AG09319 (cell line): ENCODE data around the gene FAR2.

ENCODE experiments used
- DNase-seq: peaks from one replicate; pipeline ENCODE4 v3.0.0-alpha.2; 2010; ENCODE audit warnings: low read depth; ENCODE audit errors: extremely low read depth
- CTCF ChIP-seq: IDR thresholded peaks from 2 replicates; pipeline ENCODE4 v1.5.1; 2011; ENCODE audit warnings: low read depth, mild to moderate bottlenecking, inconsistent platforms, low read length, moderate library complexity

FAR2 gene

GRCh38 chr12:29270446-29270845 is 121.4 kb downstream of the FAR2 start:
- no peak for DNase-seq
- TF ChIP-seq CTCF: no peak

GRCh38 chr12:29273178-29273843 is 124.2 kb downstream of the FAR2 start:
- TF ChIP-seq CTCF: no peak

GRCh38 chr12:29275834-29276233 is 126.8 kb downstream of the FAR2 start:
- DNase-seq: no peak

More at GRCh38 chr12:29273178-29273843, 124.2 kb downstream of the FAR2 start:
- DNase-seq: no peak

GRCh38 chr12:29277231-29277630 is 128.2 kb downstream of the FAR2 start:
- DNase-seq: no peak
- TF ChIP-seq CTCF: no peak

More at GRCh38 chr12:29275834-29276233, 126.8 kb downstream of the FAR2 start:
- TF ChIP-seq CTCF: no peak

GRCh38 chr12:29278673-29279420 is 129.8 kb downstream of the FAR2 start:
- TF ChIP-seq CTCF: no peak
- peak; percentile 24 for DNase-seq

- DNase-seq: no peak
- no peak for TF ChIP-seq CTCF
Observed at GRCh38 chr12:29281371-29282005, 132.4 kb downstream of the FAR2 start.
